Bronchial epithelial cell (primary cell): Measurements from ENCODE around the gene TOMM22. TPM values are rescaled to one million over a fixed set of nuclear protein-coding genes. Genes with fewer than 3 reads are reported as not detected.

Source experiments
- DNase-seq: peaks from one replicate; pipeline ENCODE4 v3.0.0-alpha.2; 2010; ENCODE audit warnings: low read depth
- FAIRE-seq: peaks from 2 replicates; lab custom pipeline; 2011; peaks lifted over from hg19 to GRCh38; lab: Jason Lieb, UNC
- H3K27me3 ChIP-seq: 2 replicates; pipeline ENCODE4 v1.5.1; 2011; ENCODE audit warnings: low read length; ENCODE audit not compliant: control insufficient read depth, insufficient read depth
- H3K36me3 ChIP-seq: 2 replicates; pipeline ENCODE4 v1.5.1; 2011; ENCODE audit warnings: low read length; ENCODE audit not compliant: control insufficient read depth, insufficient read depth
- H3K4me3 ChIP-seq: 2 replicates; pipeline ENCODE4 v1.5.1; 2011; ENCODE audit warnings: mild to moderate bottlenecking, low read depth, low read length, control low read depth
- total RNA-seq: library from RNA; depleted of rRNA; stranded (reverse); fragments of >200 nt; gene quantifications from 2 replicates; pipeline ENCODE4 v1.2.1, GENCODE V29; 2014
- TF ChIP-seq, protein P1 (sequence below): IDR thresholded peaks from 2 replicates; pipeline ENCODE4 v1.5.1; 2011; ENCODE audit warnings: mild to moderate bottlenecking, moderate library complexity, low read length, control low read depth, inconsistent platforms; ENCODE audit not compliant: insufficient read depth, severe bottlenecking

Gene TOMM22
- total RNA-seq, 1 donor from 2014 or later = 70.0 TPM

DNA sequence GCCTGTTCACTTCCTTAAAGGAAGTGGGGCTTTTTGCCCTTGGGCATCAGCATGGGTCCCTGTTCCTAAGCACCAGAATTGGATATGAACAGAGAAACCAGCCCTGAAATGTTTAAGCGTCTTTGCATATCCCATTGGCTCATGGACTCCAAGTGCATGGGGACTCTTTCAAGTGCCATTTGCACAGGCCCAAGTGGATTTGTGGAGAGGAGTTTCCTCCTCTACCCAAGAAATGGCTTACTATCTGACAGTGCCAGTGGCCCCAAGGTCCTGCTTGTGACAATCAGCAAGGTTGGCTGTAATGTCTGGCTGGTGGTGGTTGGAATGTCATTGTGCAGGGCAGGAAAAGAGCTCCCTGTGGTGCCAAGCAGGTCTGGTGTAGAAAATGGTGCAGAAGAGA, 4.0 kb downstream of the TOMM22 start:
- H3K36me3 ChIP-seq = peaks cover 35% of the 10 kb centered on the region
- no peaks in the 10 kb centered on the region for H3K27me3 ChIP-seq
- H3K4me3 ChIP-seq = no peak overlapping the region
- DNase-seq = no peak
- FAIRE-seq = no peak
- TF ChIP-seq, protein P1, sequence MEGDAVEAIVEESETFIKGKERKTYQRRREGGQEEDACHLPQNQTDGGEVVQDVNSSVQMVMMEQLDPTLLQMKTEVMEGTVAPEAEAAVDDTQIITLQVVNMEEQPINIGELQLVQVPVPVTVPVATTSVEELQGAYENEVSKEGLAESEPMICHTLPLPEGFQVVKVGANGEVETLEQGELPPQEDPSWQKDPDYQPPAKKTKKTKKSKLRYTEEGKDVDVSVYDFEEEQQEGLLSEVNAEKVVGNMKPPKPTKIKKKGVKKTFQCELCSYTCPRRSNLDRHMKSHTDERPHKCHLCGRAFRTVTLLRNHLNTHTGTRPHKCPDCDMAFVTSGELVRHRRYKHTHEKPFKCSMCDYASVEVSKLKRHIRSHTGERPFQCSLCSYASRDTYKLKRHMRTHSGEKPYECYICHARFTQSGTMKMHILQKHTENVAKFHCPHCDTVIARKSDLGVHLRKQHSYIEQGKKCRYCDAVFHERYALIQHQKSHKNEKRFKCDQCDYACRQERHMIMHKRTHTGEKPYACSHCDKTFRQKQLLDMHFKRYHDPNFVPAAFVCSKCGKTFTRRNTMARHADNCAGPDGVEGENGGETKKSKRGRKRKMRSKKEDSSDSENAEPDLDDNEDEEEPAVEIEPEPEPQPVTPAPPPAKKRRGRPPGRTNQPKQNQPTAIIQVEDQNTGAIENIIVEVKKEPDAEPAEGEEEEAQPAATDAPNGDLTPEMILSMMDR = no peak

DNA sequence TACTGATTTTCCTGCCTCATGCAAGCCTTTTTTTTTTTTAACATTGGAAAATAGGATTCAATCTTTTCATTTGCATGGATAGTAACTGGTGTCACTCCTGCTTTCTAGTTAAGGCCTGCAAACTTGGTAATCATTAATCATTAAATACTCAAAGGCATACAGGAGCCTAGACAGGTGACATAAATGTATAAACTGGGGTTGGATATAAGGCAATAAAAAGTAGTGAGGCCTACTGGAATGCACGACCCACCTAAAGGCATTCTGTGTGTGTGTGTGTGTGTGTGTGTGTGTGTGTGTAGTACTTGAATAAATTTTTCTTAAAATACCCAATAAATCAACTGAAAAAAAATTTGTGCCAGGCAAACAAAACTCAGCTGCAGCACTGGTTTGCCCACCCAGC, 7.9 kb downstream of the TOMM22 start:
- Histone ChIP-seq H3K27me3 (no peaks in the 10 kb centered on the region), H3K4me3 (no peak overlapping the region), H3K36me3 (peaks cover 37% of the 10 kb centered on the region)
- FAIRE-seq (no peak), DNase-seq (no peak)
- TF ChIP-seq, protein P1 = no peak

DNA sequence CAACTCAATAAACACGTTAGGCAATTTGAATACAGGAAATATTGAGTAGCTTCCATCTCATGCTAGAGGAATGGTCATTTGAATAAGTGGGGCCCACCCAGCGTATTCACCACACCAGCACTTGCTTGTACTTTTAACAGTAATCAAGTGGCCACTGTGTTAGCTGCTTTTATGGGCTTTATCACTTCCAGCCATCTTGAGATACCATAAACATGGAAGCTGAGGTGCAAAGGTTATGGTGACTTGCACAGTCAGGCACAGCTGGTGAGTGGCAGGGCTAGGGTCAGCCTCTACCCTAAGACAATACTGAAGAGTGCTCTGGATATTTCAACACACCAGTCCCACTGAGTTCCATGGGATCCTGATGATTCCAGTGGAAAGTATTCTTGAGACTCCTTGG, 12.3 kb downstream of the TOMM22 start:
- no peak for DNase-seq
- Histone ChIP-seq H3K27me3 (no peaks in the 10 kb centered on the region), H3K4me3 (no peak overlapping the region), H3K36me3 (peaks cover 10% of the 10 kb centered on the region)
- TF ChIP-seq, protein P1 = no peak
- no peak for FAIRE-seq

DNA sequence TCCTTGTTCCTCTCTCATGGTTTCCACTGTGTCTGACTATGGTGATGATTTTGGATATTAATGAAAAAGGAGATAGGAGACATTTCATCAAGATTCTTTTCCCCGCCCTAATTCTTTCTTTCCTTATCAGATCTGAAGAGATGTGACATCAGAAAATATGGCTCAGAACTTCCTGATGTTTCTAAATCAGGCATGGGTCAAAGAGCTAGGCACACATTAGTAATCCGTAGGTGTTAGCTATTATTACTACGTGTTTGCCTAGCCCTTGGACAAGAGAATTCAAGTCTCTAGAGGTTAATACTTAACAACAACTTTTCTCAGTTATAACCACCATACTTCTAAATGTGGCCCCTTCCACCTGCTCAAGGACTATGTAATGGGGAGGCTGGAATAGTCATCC, 13.2 kb downstream of the TOMM22 start:
- FAIRE-seq = no peak
- TF ChIP-seq, protein P1 = no peak
- Histone ChIP-seq H3K36me3 (peaks cover 8% of the 10 kb centered on the region), H3K27me3 (no peaks in the 10 kb centered on the region), H3K4me3 (no peak overlapping the region)
- DNase-seq = peak; percentile 84

DNA sequence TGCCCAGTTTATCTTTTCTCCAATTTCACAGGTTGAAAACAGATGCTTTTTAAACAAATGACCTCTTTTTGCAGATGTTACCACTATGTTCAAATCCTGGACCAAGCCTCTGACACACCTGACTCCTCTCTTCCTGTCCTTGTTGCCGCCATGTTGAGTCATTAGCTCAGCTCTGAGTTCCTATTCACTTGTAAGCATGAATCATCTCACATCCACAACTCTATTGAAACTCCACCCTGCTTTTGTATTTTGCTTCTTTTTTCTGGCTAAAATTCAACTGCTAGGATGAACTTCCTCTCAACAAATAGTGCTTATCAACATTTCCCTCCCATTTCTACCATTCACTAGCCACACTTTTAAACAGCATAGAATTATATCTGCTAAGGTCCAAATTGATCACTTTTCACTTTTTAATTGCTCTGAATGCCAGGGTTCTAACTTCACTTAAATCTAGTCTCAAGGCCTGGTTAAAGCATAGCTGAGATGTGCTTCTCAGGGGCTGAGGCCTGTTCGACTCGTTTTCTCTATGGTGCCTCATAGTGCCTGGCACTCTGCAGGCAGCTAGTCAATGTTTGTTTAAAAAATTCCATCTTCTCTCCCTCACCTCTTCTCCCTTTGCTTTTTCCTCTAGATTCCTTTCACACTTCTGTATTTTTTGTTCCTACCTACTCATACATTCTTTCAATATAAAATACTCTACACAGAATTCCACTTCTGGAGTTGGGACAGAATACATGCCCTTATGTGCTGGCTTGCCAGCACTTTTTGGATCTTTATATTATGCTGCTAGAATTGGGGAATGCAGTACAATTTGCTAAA, 15.1 kb downstream of the TOMM22 start:
- no peak overlapping the region for H3K4me3 ChIP-seq

More for the DNA sequence above, 15.1 kb downstream of the TOMM22 start:
- TF ChIP-seq, protein P1 = no peak
- DNase-seq (peak; percentile 95), FAIRE-seq (no peak)
- Histone ChIP-seq H3K27me3 (no peaks in the 10 kb centered on the region), H3K36me3 (peaks cover 8% of the 10 kb centered on the region)
